ENCODE data around the gene CSRNP3.

The CSRNP3 gene

GRCh38 chr2:165453561-165454094, 15.9 kb upstream of the CSRNP3 start:
- Mint-ChIP-seq H3K27ac (no peak overlapping the region), H3K36me3 (no peaks in the 10 kb centered on the region), H3K4me3 (no peak overlapping the region), H3K4me1 (no peaks in the 10 kb centered on the region), H3K9me3 (peaks cover 3% of the 10 kb centered on the region)
- no peak for DNase-seq (ENCODE audit: low spot score in 2 of 2)
- no peak for ATAC-seq

GRCh38 chr2:165454905-165455304, 14.6 kb upstream of the CSRNP3 start:
- ATAC-seq = no peak
- H3K27ac Mint-ChIP-seq = no peak overlapping the region
- no peaks in the 10 kb centered on the region for H3K36me3 Mint-ChIP-seq
- no peaks in the 10 kb centered on the region for H3K4me1 Mint-ChIP-seq
- H3K9me3 Mint-ChIP-seq = peaks cover 3% of the 10 kb centered on the region
- no peak for DNase-seq (ENCODE audit: low spot score in 2 of 2)
- no peak overlapping the region for H3K4me3 Mint-ChIP-seq

GRCh38 chr2:165456027-165456426, 13.5 kb upstream of the CSRNP3 start:
- Mint-ChIP-seq H3K27ac (no peak overlapping the region), H3K4me3 (no peak overlapping the region), H3K9me3 (peaks cover 3% of the 10 kb centered on the region), H3K4me1 (no peaks in the 10 kb centered on the region), H3K36me3 (no peaks in the 10 kb centered on the region)
- DNase-seq (ENCODE audit: low spot score in 2 of 2) (no peak), ATAC-seq (no peak)

- no peak overlapping the region for H3K27ac Mint-ChIP-seq
- no peaks in the 10 kb centered on the region for H3K4me1 Mint-ChIP-seq
- ATAC-seq = no peak
- no peaks in the 10 kb centered on the region for H3K9me3 Mint-ChIP-seq
- no peaks in the 10 kb centered on the region for H3K36me3 Mint-ChIP-seq
- no peak overlapping the region for H3K4me3 Mint-ChIP-seq
- no peak for DNase-seq (ENCODE audit: low spot score in 2 of 2)
Measured at GRCh38 chr2:165462443-165462842, 7.1 kb upstream of the CSRNP3 start.

- no peaks in the 10 kb centered on the region for H3K4me1 Mint-ChIP-seq
- no peaks in the 10 kb centered on the region for H3K36me3 Mint-ChIP-seq
- no peak overlapping the region for H3K4me3 Mint-ChIP-seq
- no peak overlapping the region for H3K27ac Mint-ChIP-seq
- no peak for ATAC-seq
- H3K9me3 Mint-ChIP-seq = no peaks in the 10 kb centered on the region
- DNase-seq (ENCODE audit: low spot score in 2 of 2) = no peak
Measured at GRCh38 chr2:165466386-165466785, 3.1 kb upstream of the CSRNP3 start.

GRCh38 chr2:165467921-165468320, 1.6 kb upstream of the CSRNP3 start:
- H3K36me3 Mint-ChIP-seq = no peaks in the 10 kb centered on the region
- no peaks in the 10 kb centered on the region for H3K4me1 Mint-ChIP-seq
- no peak overlapping the region for H3K4me3 Mint-ChIP-seq
- H3K9me3 Mint-ChIP-seq = no peaks in the 10 kb centered on the region
- no peak overlapping the region for H3K27ac Mint-ChIP-seq
- DNase-seq (ENCODE audit: low spot score in 2 of 2) = no peak
- ATAC-seq = no peak

GRCh38 chr2:165470361-165470760, 863 bp downstream of the CSRNP3 start:
- Mint-ChIP-seq H3K4me1 (no peaks in the 10 kb centered on the region), H3K27ac (no peak overlapping the region), H3K4me3 (no peak overlapping the region), H3K36me3 (no peaks in the 10 kb centered on the region), H3K9me3 (no peaks in the 10 kb centered on the region)
- DNase-seq (ENCODE audit: low spot score in 2 of 2) (no peak), ATAC-seq (no peak)

GRCh38 chr2:165471349-165471950, 2.0 kb downstream of the CSRNP3 start:
- no peak for DNase-seq (ENCODE audit: low spot score in 2 of 2)
- Mint-ChIP-seq H3K9me3 (no peaks in the 10 kb centered on the region), H3K4me1 (no peaks in the 10 kb centered on the region), H3K36me3 (no peaks in the 10 kb centered on the region), H3K4me3 (no peak overlapping the region), H3K27ac (no peak overlapping the region)
- no peak for ATAC-seq

- no peaks in the 10 kb centered on the region for H3K4me1 Mint-ChIP-seq
- no peak overlapping the region for H3K4me3 Mint-ChIP-seq
- no peak overlapping the region for H3K27ac Mint-ChIP-seq
- DNase-seq (ENCODE audit: low spot score in 2 of 2) (no peak), ATAC-seq (no peak)
- H3K36me3 Mint-ChIP-seq = no peaks in the 10 kb centered on the region
- H3K9me3 Mint-ChIP-seq = no peaks in the 10 kb centered on the region
Measured at GRCh38 chr2:165472922-165473321, 3.4 kb downstream of the CSRNP3 start.

GRCh38 chr2:165474619-165475276, 5.2 kb downstream of the CSRNP3 start:
- Mint-ChIP-seq H3K9me3 (no peaks in the 10 kb centered on the region), H3K4me1 (no peaks in the 10 kb centered on the region), H3K36me3 (no peaks in the 10 kb centered on the region), H3K27ac (no peak overlapping the region), H3K4me3 (no peak overlapping the region)
- DNase-seq (ENCODE audit: low spot score in 2 of 2) (no peak), ATAC-seq (no peak)

GRCh38 chr2:165475277-165476004, 5.9 kb downstream of the CSRNP3 start:
- no peaks in the 10 kb centered on the region for H3K36me3 Mint-ChIP-seq
- H3K4me1 Mint-ChIP-seq = no peaks in the 10 kb centered on the region
- no peak for DNase-seq (ENCODE audit: low spot score in 2 of 2)
- no peak overlapping the region for H3K27ac Mint-ChIP-seq
- H3K4me3 Mint-ChIP-seq = no peak overlapping the region
- H3K9me3 Mint-ChIP-seq = no peaks in the 10 kb centered on the region
- no peak for ATAC-seq

- DNase-seq (ENCODE audit: low spot score in 2 of 2) = no peak
- H3K27ac Mint-ChIP-seq = no peak overlapping the region
- no peaks in the 10 kb centered on the region for H3K36me3 Mint-ChIP-seq
- H3K9me3 Mint-ChIP-seq = no peaks in the 10 kb centered on the region
- H3K4me3 Mint-ChIP-seq = no peak overlapping the region
- ATAC-seq = peak; percentile 28
- H3K4me1 Mint-ChIP-seq = no peaks in the 10 kb centered on the region
Measured at GRCh38 chr2:165479856-165480255, 10.4 kb downstream of the CSRNP3 start.

- H3K4me1 Mint-ChIP-seq = no peaks in the 10 kb centered on the region
- no peak for DNase-seq (ENCODE audit: low spot score in 2 of 2)
- H3K4me3 Mint-ChIP-seq = no peak overlapping the region
- no peak overlapping the region for H3K27ac Mint-ChIP-seq
- no peaks in the 10 kb centered on the region for H3K9me3 Mint-ChIP-seq
- no peaks in the 10 kb centered on the region for H3K36me3 Mint-ChIP-seq
- ATAC-seq = no peak
Measured at GRCh38 chr2:165494573-165494972, 25.1 kb downstream of the CSRNP3 start.

- DNase-seq (ENCODE audit: low spot score in 2 of 2) (no peak), ATAC-seq (peak; percentile 42)
- H3K4me3 Mint-ChIP-seq = no peak overlapping the region
- no peaks in the 10 kb centered on the region for H3K9me3 Mint-ChIP-seq
- no peak overlapping the region for H3K27ac Mint-ChIP-seq
- no peaks in the 10 kb centered on the region for H3K36me3 Mint-ChIP-seq
- H3K4me1 Mint-ChIP-seq = no peaks in the 10 kb centered on the region
Measured at GRCh38 chr2:165497659-165498317, 28.3 kb downstream of the CSRNP3 start.

GRCh38 chr2:165499131-165499530, 29.6 kb downstream of the CSRNP3 start:
- Mint-ChIP-seq H3K36me3 (no peaks in the 10 kb centered on the region), H3K27ac (no peak overlapping the region), H3K4me3 (no peak overlapping the region), H3K4me1 (no peaks in the 10 kb centered on the region), H3K9me3 (no peaks in the 10 kb centered on the region)
- DNase-seq (ENCODE audit: low spot score in 2 of 2) (no peak), ATAC-seq (no peak)

Data from stimulated activated effector memory CD8-positive, alpha-beta T cell treated with anti-CD3 and anti-CD28 coated beads, Interleukin-12 subunit alpha, Interleukin-12 subunit beta, amount 100 ng/mL, for 72 hours (primary cell).